Spinal cord (tissue), 10 donors: ENCODE data around the gene ADD1. TPM values are rescaled to one million over a fixed set of nuclear protein-coding genes. Genes with fewer than 3 reads are reported as not detected.

Experiments used
- DNase-seq, 6 donors: peaks; one replicate each; pipeline versions ENCODE4 v3.0.0 to v3.0.0-alpha.2; 2013 to 2015; ENCODE audit warnings: low spot score in 6 of 6, low read depth in 4 of 6
- H3K27ac ChIP-seq: one replicate; pipeline ENCODE4 v1.5.1; 2013; ENCODE audit warnings: low read depth, low read length, control low read depth
- H3K27me3 ChIP-seq: one replicate; pipeline ENCODE4 v1.6.1; 2013; ENCODE audit warnings: low read length; ENCODE audit not compliant: control insufficient read depth, insufficient read depth
- H3K36me3 ChIP-seq: one replicate; pipeline ENCODE4 v1.6.1; 2013; ENCODE audit warnings: low read length; ENCODE audit not compliant: control insufficient read depth, insufficient read depth
- H3K4me1 ChIP-seq: one replicate; pipeline ENCODE4 v1.6.1; 2013; ENCODE audit warnings: low read length; ENCODE audit not compliant: control insufficient read depth, insufficient read depth
- H3K4me3 ChIP-seq: one replicate; pipeline ENCODE4 v1.5.1; 2013; ENCODE audit warnings: low read depth, low read length, control low read depth
- H3K9me3 ChIP-seq: one replicate; pipeline ENCODE4 v1.6.1; 2013; ENCODE audit warnings: low read length; ENCODE audit not compliant: control insufficient read depth, insufficient read depth
- WGBS: methylation state at CpG from one replicate; pipeline ENCODE4 v1.1.5; 2013; ENCODE audit warnings: missing lambda C conversion rate; ENCODE audit not compliant: insufficient coverage; 5-methylcytosine and 5-hydroxymethylcytosine counted together
- polyA plus RNA-seq, 2 donors: library from polyadenylated mRNA; unstranded; fragments of 120-200 nt; gene quantifications; one replicate each; pipeline ENCODE4 v1.2.1, GENCODE V29; 2013; ENCODE audit not compliant: insufficient read length in 2 of 2
- total RNA-seq, 2 donors: library from RNA; depleted of rRNA in 1 of 2; stranded (reverse); fragments of 120-200 nt in 1 of 2; fragments of >200 nt in 1 of 2; gene quantifications; one replicate each; pipeline versions ENCODE4 v1.2.3 to v1.2.4, GENCODE V29; 2013 to 2014
- donor health status: healthy.

Gene ADD1
- total and polyA plus RNA-seq, 4 donors: 201 to 334 (median 306) TPM

- DNase-seq: no peak
- Histone ChIP-seq H3K9me3 (no peaks in the 10 kb centered on the region), H3K4me3 (no peak overlapping the region), H3K4me1 (no peaks in the 10 kb centered on the region), H3K27me3 (no peaks in the 10 kb centered on the region), H3K36me3 (peaks cover 66% of the 10 kb centered on the region), H3K27ac (no peak overlapping the region)
- WGBS: 100% methylated on average over 2 of the region's 3 CpGs
Measured at GRCh38 chr4:2901186-2901585, 57.5 kb downstream of the ADD1 start.

GRCh38 chr4:2902126-2902525 lies 58.5 kb downstream of the ADD1 start:
- no peak overlapping the region for H3K27ac ChIP-seq
- no peaks in the 10 kb centered on the region for H3K9me3 ChIP-seq
- no peaks in the 10 kb centered on the region for H3K27me3 ChIP-seq
- DNase-seq: no peak
- H3K4me1 ChIP-seq: no peaks in the 10 kb centered on the region
- H3K36me3 ChIP-seq: peaks cover 64% of the 10 kb centered on the region
- WGBS: 100% methylated on average over 1 of the region's 2 CpGs
- H3K4me3 ChIP-seq: no peak overlapping the region

GRCh38 chr4:2905544-2905943 lies 61.9 kb downstream of the ADD1 start:
- WGBS: 92% methylated on average over 10 of the region's 13 CpGs
- no peaks in the 10 kb centered on the region for H3K27me3 ChIP-seq
- H3K4me3 ChIP-seq: no peak overlapping the region
- H3K9me3 ChIP-seq: no peaks in the 10 kb centered on the region
- peaks cover 65% of the 10 kb centered on the region for H3K36me3 ChIP-seq
- H3K27ac ChIP-seq: no peak overlapping the region
- no peak for DNase-seq
- no peaks in the 10 kb centered on the region for H3K4me1 ChIP-seq

GRCh38 chr4:2906218-2906617 lies 62.6 kb downstream of the ADD1 start:
- Histone ChIP-seq H3K4me3 (no peak overlapping the region), H3K9me3 (no peaks in the 10 kb centered on the region), H3K36me3 (peaks cover 64% of the 10 kb centered on the region), H3K27me3 (no peaks in the 10 kb centered on the region), H3K27ac (no peak overlapping the region), H3K4me1 (no peaks in the 10 kb centered on the region)
- 79% methylated on average over 5 of the region's 8 CpGs for WGBS
- no peak for DNase-seq

- H3K4me1 ChIP-seq: no peaks in the 10 kb centered on the region
- no peaks in the 10 kb centered on the region for H3K9me3 ChIP-seq
- peaks cover 74% of the 10 kb centered on the region for H3K36me3 ChIP-seq
- H3K27ac ChIP-seq: no peak overlapping the region
- no peaks in the 10 kb centered on the region for H3K27me3 ChIP-seq
- H3K4me3 ChIP-seq: no peak overlapping the region
- DNase-seq: no peak
- 76% methylated on average over 3 of the region's 4 CpGs for WGBS
Measured at GRCh38 chr4:2907226-2907625, 63.6 kb downstream of the ADD1 start.

GRCh38 chr4:2907706-2908293 lies 64.2 kb downstream of the ADD1 start:
- Histone ChIP-seq H3K36me3 (peaks cover 74% of the 10 kb centered on the region), H3K9me3 (no peaks in the 10 kb centered on the region), H3K4me3 (no peak overlapping the region), H3K27me3 (no peaks in the 10 kb centered on the region), H3K27ac (no peak overlapping the region), H3K4me1 (no peaks in the 10 kb centered on the region)
- no peak for DNase-seq
- WGBS: 89% methylated on average over 11 of the region's 11 CpGs

GRCh38 chr4:2908686-2909085 lies 65.0 kb downstream of the ADD1 start:
- H3K36me3 ChIP-seq: peaks cover 76% of the 10 kb centered on the region
- H3K27ac ChIP-seq: no peak overlapping the region
- no peak for DNase-seq
- no peaks in the 10 kb centered on the region for H3K9me3 ChIP-seq
- WGBS: 93% methylated on average over 3 of the region's 7 CpGs
- no peaks in the 10 kb centered on the region for H3K27me3 ChIP-seq
- no peak overlapping the region for H3K4me3 ChIP-seq
- no peaks in the 10 kb centered on the region for H3K4me1 ChIP-seq

GRCh38 chr4:2909583-2909982 lies 65.9 kb downstream of the ADD1 start:
- WGBS: 80% methylated on average over 8 of the region's 8 CpGs
- H3K36me3 ChIP-seq: peaks cover 83% of the 10 kb centered on the region
- no peak overlapping the region for H3K27ac ChIP-seq
- no peaks in the 10 kb centered on the region for H3K9me3 ChIP-seq
- H3K4me3 ChIP-seq: no peak overlapping the region
- no peaks in the 10 kb centered on the region for H3K27me3 ChIP-seq
- no peaks in the 10 kb centered on the region for H3K4me1 ChIP-seq
- DNase-seq: no peak

- WGBS: 87% methylated on average over 7 of the region's 7 CpGs
- H3K36me3 ChIP-seq: peaks cover 86% of the 10 kb centered on the region
Measured at GRCh38 chr4:2910409-2910808, 66.8 kb downstream of the ADD1 start.

GRCh38 chr4:2911868-2912267 lies 68.2 kb downstream of the ADD1 start:
- peaks cover 88% of the 10 kb centered on the region for H3K36me3 ChIP-seq
- no peaks in the 10 kb centered on the region for H3K9me3 ChIP-seq
- WGBS: 94% methylated on average over 3 of the region's 3 CpGs
- H3K4me1 ChIP-seq: no peaks in the 10 kb centered on the region
- no peak for DNase-seq
- no peak overlapping the region for H3K4me3 ChIP-seq
- H3K27me3 ChIP-seq: no peaks in the 10 kb centered on the region
- H3K27ac ChIP-seq: no peak overlapping the region

More at GRCh38 chr4:2910409-2910808, 66.8 kb downstream of the ADD1 start:
- no peaks in the 10 kb centered on the region for H3K27me3 ChIP-seq
- H3K4me3 ChIP-seq: no peak overlapping the region
- H3K27ac ChIP-seq: no peak overlapping the region
- DNase-seq: no peak
- H3K4me1 ChIP-seq: no peaks in the 10 kb centered on the region
- no peaks in the 10 kb centered on the region for H3K9me3 ChIP-seq
